Measurements from ENCODE around the gene XXYLT1. TPM values are rescaled to one million over a fixed set of nuclear protein-coding genes. Genes with fewer than 3 reads are reported as not detected.

XXYLT1 gene
- total RNA-seq, 1 donor, result 21.0 TPM

DNA sequence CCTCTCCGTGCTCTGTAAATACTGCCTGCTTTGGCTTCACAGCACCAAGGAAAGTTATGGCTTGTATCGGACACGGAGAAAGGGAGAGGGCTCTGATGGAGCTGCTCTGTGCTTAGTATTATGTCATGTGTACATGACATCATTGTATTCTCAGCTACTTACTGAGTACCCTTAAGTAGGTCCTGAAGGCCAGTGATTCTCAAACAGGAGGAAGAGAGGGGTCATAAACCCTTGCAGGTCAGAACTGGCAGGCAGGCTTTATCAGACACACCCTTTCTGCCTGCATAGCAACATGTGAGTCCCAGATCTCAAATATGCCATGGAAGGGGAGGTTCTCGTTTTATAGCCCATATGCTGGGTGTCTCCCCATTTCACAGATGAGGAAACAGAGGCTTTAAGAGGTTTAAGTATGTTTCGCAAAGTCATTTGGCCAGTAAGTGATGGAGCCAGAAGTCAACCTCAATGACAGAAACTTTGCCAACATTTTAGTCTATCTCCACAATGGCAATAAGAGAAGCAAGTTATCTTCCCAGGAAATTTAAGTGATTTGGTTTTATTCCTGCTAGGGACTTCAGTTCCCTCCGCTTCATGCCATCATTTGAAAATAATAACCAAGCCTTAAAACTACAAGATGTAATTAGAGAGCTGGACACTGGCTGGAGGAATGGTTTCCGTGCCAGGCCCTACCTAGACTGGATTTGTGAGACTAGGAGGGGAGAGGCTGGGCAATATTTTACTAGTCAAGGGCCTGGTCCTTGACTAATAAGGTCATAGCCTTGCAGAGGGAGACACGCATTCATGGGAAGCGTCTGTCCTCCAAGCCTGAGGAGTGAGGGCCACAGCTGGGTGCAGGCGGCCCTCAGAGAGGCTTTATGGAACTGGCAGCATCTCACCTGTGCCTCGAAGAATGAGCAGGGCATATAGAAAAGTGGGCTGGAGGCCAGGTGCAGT is 133.0 kb downstream of the XXYLT1 start:
- TF ChIP-seq, protein P1, sequence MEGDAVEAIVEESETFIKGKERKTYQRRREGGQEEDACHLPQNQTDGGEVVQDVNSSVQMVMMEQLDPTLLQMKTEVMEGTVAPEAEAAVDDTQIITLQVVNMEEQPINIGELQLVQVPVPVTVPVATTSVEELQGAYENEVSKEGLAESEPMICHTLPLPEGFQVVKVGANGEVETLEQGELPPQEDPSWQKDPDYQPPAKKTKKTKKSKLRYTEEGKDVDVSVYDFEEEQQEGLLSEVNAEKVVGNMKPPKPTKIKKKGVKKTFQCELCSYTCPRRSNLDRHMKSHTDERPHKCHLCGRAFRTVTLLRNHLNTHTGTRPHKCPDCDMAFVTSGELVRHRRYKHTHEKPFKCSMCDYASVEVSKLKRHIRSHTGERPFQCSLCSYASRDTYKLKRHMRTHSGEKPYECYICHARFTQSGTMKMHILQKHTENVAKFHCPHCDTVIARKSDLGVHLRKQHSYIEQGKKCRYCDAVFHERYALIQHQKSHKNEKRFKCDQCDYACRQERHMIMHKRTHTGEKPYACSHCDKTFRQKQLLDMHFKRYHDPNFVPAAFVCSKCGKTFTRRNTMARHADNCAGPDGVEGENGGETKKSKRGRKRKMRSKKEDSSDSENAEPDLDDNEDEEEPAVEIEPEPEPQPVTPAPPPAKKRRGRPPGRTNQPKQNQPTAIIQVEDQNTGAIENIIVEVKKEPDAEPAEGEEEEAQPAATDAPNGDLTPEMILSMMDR (IDR thresholded peaks at IDR 0.05; ENCODE audit: insufficient read depth, low read length), result no peak
- DNase-seq (ENCODE audit: low read depth), result no peak
- H3K4me3 ChIP-seq (ENCODE audit: low read depth, low read length), result no peak overlapping the region

DNA sequence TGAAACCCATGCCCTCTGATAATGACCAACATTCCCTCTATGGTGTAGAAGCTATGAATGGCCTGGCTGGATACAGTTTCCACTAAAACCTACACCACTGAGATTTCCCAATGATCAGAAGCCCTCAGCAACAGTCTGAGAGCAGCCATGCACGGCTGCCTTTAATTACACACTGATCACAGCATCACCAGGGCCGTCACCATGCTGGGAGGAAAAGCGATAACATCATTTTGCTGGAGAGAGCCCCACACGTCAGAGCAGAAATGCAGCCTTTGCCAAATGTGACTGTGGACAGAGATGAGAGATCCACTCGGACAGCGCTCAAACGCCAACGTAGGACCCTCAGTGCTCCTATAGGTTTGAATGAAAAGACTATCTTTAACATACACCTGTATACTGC is 135.0 kb downstream of the XXYLT1 start:
- no peak for DNase-seq (ENCODE audit: low read depth)
- TF ChIP-seq, protein P1 (IDR thresholded peaks at IDR 0.05; ENCODE audit: insufficient read depth, low read length), result no peak
- no peak overlapping the region for H3K4me3 ChIP-seq (ENCODE audit: low read depth, low read length)

DNA sequence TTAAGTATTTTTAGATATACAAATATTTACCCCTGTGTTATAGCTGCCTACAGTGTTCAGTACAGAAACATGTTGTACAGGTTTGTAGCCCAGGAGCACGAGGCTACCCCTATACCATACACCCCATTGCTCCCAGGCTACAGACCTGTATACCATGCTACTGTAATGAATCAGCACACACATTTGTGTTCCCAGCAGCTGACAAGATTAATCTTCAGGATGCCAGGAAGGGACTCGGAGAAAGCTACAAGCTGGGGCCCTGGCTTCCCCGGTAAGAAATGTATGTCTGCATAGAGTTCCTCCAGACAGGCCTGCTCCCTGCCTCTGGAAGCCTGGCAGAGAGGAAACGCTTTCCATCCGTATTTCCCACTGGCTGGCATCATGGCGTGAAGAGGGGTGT is 136.5 kb downstream of the XXYLT1 start:
- no peak overlapping the region for H3K4me3 ChIP-seq (ENCODE audit: low read depth, low read length)
- TF ChIP-seq, protein P1 (IDR thresholded peaks at IDR 0.05; ENCODE audit: insufficient read depth, low read length), result no peak
- DNase-seq (ENCODE audit: low read depth), result no peak

DNA sequence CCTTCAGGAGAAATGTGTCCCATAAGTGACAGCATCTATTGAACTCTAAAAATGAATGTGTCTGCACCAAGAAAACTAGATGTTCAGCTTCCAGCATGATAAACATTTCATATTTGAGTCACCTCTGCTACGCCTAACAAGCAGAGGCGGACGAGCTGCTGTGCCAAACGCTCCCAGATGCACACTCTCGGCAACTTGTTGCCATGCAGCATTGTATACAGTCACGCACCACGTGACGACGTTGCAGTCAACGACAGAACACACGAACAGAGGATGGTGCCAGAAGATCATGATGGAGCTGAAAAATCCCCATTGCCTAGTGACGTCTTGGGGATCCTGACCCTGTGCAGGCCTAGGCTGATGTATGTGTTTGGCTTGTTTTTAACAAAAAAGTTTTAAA is 137.5 kb downstream of the XXYLT1 start:
- TF ChIP-seq, protein P1 (IDR thresholded peaks at IDR 0.05; ENCODE audit: insufficient read depth, low read length), result no peak
- peak; percentile 93 for DNase-seq (ENCODE audit: low read depth)
- no peak overlapping the region for H3K4me3 ChIP-seq (ENCODE audit: low read depth, low read length)

DNA sequence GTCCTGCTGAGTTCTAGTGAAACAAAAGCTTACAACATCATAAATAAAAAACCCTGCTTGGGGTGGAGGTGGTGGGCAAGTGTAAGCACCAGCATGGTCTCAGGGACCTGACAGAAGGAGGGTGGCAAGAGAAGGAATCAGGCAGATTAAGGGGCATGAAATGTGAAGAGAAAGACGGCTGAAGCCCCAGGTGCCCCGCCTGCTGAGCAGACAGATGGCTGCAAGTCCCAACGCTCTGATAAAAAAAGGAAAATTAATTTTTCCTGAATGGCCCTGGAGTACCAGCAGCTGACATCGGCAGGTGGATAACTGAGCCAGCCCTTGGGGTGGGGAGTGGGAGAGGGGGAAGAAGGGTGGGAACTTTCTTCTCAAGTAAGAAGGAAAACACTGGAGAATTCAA is 137.9 kb downstream of the XXYLT1 start:
- no peak for DNase-seq (ENCODE audit: low read depth)
- TF ChIP-seq, protein P1 (IDR thresholded peaks at IDR 0.05; ENCODE audit: insufficient read depth, low read length), result no peak
- no peak overlapping the region for H3K4me3 ChIP-seq (ENCODE audit: low read depth, low read length)

DNA sequence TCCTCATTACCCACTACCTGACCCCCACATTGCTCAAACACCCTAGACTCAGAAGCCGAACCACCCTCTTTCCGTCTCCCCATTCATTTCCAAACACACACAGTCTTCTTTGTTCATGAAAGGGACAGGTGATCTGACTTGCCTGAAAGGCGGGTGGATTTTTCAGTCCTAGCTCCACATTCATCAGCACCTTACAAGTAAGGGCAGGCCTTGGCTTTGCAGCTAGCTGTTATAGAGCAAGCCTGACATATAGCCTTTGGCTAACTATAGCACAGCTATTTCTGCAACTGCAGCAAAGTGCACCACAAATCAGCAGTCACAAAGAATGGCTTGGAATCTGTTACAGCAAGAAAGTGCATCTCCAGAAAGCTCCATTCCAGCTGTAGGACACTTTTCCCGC is 139.8 kb downstream of the XXYLT1 start:
- no peak for DNase-seq (ENCODE audit: low read depth)
- no peak overlapping the region for H3K4me3 ChIP-seq (ENCODE audit: low read depth, low read length)
- TF ChIP-seq, protein P1 (IDR thresholded peaks at IDR 0.05; ENCODE audit: insufficient read depth, low read length), result no peak
